HUES48 (cell line): ENCODE results near the gene FOXB1.

Experiments
- H3K27ac ChIP-seq: one replicate; pipeline ENCODE4 v1.7.0; 2013; ENCODE audit warnings: low read depth, low read length, inconsistent platforms
- H3K27me3 ChIP-seq: 2 replicates; pipeline ENCODE4 v1.6.1; 2013; ENCODE audit warnings: mild to moderate bottlenecking, low read length; ENCODE audit not compliant: control insufficient read depth, insufficient read depth
- H3K36me3 ChIP-seq: 2 replicates; pipeline ENCODE4 v1.6.1; 2013; ENCODE audit warnings: low read length; ENCODE audit not compliant: control insufficient read depth, insufficient read depth
- H3K4me1 ChIP-seq: 2 replicates; pipeline ENCODE4 v1.6.1; 2013; ENCODE audit warnings: mild to moderate bottlenecking, low read length; ENCODE audit not compliant: control insufficient read depth, insufficient read depth
- H3K4me3 ChIP-seq: 2 replicates; pipeline ENCODE4 v1.5.1; 2013; ENCODE audit warnings: mild to moderate bottlenecking, low read depth, low read length
- H3K9ac ChIP-seq: 2 replicates; pipeline ENCODE4 v1.6.1; 2013; ENCODE audit warnings: mild to moderate bottlenecking, low read depth, low read length, moderate library complexity
- H3K9me3 ChIP-seq: 2 replicates; pipeline ENCODE4 v1.6.1; 2013; ENCODE audit warnings: low read length; ENCODE audit not compliant: control insufficient read depth, insufficient read depth

Gene FOXB1

GRCh38 chr15:60035344-60035743 lies 31.2 kb downstream of the FOXB1 start:
- Histone ChIP-seq H3K4me1 (peaks cover 25% of the 10 kb centered on the region), H3K27me3 (no peaks in the 10 kb centered on the region), H3K27ac (no peak overlapping the region), H3K9me3 (no peaks in the 10 kb centered on the region), H3K9ac (no peak overlapping the region), H3K4me3 (no peak overlapping the region), H3K36me3 (no peaks in the 10 kb centered on the region)

DNA sequence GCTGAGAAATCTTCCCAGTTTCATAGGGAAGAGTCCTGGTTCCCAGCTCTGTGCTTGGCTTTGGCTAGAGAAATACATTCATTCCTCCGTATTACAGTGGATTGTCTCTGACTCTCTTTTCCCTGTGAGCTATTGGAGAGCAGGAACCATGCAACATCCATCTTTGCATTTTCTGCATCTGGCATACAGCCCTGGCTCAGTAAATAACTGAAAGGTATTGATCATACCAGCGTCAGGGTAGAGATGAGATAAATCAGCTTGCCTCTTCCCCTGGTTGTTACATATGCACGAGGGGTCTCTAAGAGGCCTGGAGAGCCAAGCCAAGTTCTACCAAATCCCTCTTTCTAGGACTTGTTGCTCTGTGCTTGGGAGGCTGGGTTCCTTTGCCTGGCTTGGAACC lies 35.2 kb downstream of the FOXB1 start:
- Histone ChIP-seq H3K27ac (no peak overlapping the region), H3K4me1 (peaks cover 52% of the 10 kb centered on the region), H3K9ac (no peak overlapping the region)

GRCh38 chr15:60043744-60044435 lies 39.8 kb downstream of the FOXB1 start:
- H3K27ac ChIP-seq: peak overlapping the region; percentile 34
- no peak overlapping the region for H3K9ac ChIP-seq
- H3K27me3 ChIP-seq: no peaks in the 10 kb centered on the region
- no peak overlapping the region for H3K4me3 ChIP-seq
- no peaks in the 10 kb centered on the region for H3K9me3 ChIP-seq
- peaks cover 47% of the 10 kb centered on the region for H3K4me1 ChIP-seq
- H3K36me3 ChIP-seq: no peaks in the 10 kb centered on the region

More for the DNA sequence above, 35.2 kb downstream of the FOXB1 start:
- no peaks in the 10 kb centered on the region for H3K27me3 ChIP-seq
- H3K4me3 ChIP-seq: no peak overlapping the region
- H3K36me3 ChIP-seq: no peaks in the 10 kb centered on the region
- H3K9me3 ChIP-seq: no peaks in the 10 kb centered on the region

DNA sequence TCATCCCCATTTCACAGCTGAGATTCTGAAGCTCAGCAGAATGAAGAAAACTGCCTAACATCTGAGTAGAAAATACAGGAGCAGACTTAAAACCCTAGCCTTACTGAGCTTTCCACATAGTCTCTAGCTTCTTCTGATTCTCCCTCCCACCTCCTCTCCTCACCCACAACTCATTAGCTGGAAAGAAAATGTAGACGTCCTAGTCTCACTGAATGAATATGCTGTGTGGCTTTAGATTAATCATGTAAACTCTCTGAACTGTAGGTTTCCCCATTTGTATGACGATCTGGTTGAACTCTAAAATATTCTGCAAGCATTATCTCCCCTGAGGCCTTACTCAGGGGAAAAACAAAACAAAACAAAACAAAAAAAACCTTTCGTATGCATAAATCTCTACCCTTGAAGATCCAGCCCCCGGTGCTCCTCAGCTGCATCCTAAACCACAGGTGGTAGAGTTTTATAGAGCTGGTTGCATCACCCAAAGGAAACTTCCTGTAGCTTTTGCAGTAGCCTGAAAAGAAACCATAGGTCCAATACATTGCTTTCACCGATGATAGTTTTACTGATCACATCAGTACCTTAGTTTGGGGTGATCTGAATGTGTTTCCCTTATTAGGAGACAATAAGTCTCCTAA lies 40.6 kb downstream of the FOXB1 start:
- Histone ChIP-seq H3K36me3 (no peaks in the 10 kb centered on the region), H3K4me3 (no peak overlapping the region), H3K27ac (peak overlapping the region; percentile 34), H3K9me3 (peaks cover 6% of the 10 kb centered on the region; the same call in 1 of the 2 replicates), H3K27me3 (no peaks in the 10 kb centered on the region), H3K9ac (no peak overlapping the region), H3K4me1 (peaks cover 41% of the 10 kb centered on the region)

GRCh38 chr15:60047701-60048100 lies 43.6 kb downstream of the FOXB1 start:
- Histone ChIP-seq H3K36me3 (no peaks in the 10 kb centered on the region), H3K4me1 (peaks cover 13% of the 10 kb centered on the region), H3K9ac (no peak overlapping the region), H3K27ac (no peak overlapping the region), H3K4me3 (no peak overlapping the region), H3K9me3 (peaks cover 15% of the 10 kb centered on the region; the same call in 1 of the 2 replicates), H3K27me3 (no peaks in the 10 kb centered on the region)

DNA sequence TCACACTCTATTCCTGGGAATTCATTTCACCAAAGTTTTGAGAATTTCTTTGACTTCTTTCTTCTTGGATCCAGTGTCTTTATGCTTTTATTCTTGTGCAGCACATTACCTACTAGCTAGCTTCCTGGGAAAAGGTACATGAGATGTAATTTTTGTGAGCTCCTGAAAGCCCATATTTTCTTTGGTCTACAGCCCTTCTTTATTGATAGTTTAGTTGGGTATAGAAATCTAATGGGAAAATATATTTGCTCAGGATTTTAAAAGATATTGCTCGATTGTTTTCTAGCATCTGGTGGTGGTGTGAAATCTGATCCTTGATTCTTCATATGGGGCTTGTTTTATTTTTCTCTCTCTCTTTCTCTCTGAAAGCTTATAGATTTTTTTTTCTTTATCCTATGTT lies 45.8 kb downstream of the FOXB1 start:
- Histone ChIP-seq H3K9ac (no peak overlapping the region), H3K36me3 (no peaks in the 10 kb centered on the region), H3K27ac (no peak overlapping the region), H3K4me3 (no peak overlapping the region), H3K27me3 (no peaks in the 10 kb centered on the region), H3K9me3 (peaks cover 15% of the 10 kb centered on the region; the same call in 1 of the 2 replicates), H3K4me1 (peaks cover 3% of the 10 kb centered on the region; the same call in 1 of the 2 replicates)

DNA sequence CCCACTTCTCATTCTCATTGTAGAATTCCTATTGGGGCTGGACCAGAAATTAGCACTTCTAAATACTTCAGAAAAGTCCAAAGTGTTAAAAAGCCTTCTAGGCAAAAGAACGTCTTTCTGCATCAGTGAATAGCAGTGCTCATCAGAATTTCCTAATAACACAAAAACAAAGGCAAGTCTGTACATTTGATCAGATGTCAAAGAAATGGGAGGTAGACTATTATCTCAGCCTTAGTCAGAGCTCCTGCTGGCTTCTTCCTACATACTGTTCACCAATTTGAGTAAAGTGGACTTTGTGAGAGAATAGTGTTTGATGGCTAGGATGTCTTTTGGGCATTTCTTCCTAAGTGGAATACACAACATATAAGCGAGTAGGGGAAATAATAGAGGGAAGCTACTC lies 48.7 kb downstream of the FOXB1 start:
- no peaks in the 10 kb centered on the region for H3K4me1 ChIP-seq
- peaks cover 15% of the 10 kb centered on the region; the same call in 1 of the 2 replicates for H3K9me3 ChIP-seq
- no peak overlapping the region for H3K9ac ChIP-seq

DNA sequence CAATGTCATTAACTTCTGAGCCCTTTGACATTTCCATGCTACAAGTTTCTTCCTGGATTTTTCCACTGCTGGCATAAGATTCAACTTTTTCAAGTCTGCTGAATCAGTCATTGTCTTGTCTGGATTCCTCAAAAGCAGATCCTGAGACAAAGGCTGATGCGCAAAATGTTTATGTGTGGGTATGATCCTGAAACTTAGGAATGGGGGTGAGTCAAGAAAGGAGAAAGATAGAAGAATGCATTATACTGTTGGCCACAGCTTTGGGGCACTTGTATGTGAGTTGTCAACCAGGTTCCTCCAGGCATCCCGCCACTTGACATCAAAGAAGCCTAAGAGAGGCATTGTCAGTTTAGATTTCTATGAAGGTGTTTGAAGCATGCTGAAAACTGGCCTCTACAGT lies 50.4 kb downstream of the FOXB1 start:
- H3K4me1 ChIP-seq: no peaks in the 10 kb centered on the region
- peaks cover 11% of the 10 kb centered on the region; the same call in 1 of the 2 replicates for H3K9me3 ChIP-seq
- no peaks in the 10 kb centered on the region for H3K36me3 ChIP-seq
- no peak overlapping the region for H3K4me3 ChIP-seq
- H3K9ac ChIP-seq: no peak overlapping the region
- no peaks in the 10 kb centered on the region for H3K27me3 ChIP-seq
- no peak overlapping the region for H3K27ac ChIP-seq

More for the DNA sequence above, 48.7 kb downstream of the FOXB1 start:
- H3K27me3 ChIP-seq: no peaks in the 10 kb centered on the region
- no peak overlapping the region for H3K27ac ChIP-seq
- H3K4me3 ChIP-seq: no peak overlapping the region
- H3K36me3 ChIP-seq: no peaks in the 10 kb centered on the region
